GM19372 (cell line): ENCODE measurements around the gene BEST4.
A peak's percentile ranks its signal among the peaks of the same experiment; 100 is the strongest.
"Not testable (repeated sequence)": the region's sequence is repeated elsewhere in the genome, so short reads cannot be mapped to it uniquely, and the experiment has no call there.

Experiments
- ATAC-seq: cut with Tn5 transposase; IDR thresholded peaks from one replicate; pipeline ENCODE4 v1.9.1; 2021; ENCODE audit warnings: mild to moderate bottlenecking, low read depth, moderate library complexity; ENCODE audit not compliant: unreplicated experiment

BEST4 gene

DNA sequence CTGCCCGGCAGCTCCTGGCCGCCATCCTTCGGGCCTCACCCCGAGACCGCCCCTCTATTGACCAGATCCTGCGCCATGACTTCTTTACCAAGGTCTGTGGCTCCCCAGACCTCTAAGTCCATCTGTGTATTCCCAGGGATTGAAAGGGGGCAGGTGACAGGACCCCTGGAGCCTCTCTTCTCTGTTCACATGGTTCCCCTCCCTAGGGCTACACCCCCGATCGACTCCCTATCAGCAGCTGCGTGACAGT, 15.0 kb upstream of the BEST4 start:
- no peak for ATAC-seq

DNA sequence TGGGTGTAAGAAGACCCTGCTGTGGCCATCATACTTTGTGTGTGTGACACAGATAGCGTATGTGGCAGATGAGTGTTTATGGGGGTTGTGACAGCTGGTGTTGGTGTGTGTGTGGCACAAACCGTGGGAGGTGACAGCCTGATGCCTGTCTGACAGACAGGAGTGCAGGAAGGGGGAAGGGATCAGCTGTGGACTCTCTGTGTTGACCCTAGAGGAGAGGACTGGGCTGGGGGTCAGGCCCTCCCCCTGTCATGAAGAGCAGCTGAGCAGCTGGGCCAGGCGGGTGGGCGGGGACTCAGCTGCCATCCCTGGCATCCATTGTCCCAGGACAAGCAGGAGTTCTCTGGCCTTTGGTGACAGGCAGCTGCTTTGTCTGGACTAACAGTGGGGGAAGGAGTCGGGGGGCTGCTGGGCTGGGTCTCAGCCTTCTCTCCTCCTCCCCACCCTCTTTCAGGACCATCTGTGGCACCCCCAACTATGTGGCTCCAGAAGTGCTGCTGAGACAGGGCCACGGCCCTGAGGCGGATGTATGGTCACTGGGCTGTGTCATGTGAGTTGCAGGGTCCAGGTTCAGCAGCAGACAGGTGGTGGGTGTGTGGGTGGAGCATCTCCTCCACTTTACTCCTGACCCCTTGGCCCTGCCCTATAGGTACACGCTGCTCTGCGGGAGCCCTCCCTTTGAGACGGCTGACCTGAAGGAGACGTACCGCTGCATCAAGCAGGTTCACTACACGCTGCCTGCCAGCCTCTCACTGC, 14.5 kb upstream of the BEST4 start:
- no peak for ATAC-seq

DNA sequence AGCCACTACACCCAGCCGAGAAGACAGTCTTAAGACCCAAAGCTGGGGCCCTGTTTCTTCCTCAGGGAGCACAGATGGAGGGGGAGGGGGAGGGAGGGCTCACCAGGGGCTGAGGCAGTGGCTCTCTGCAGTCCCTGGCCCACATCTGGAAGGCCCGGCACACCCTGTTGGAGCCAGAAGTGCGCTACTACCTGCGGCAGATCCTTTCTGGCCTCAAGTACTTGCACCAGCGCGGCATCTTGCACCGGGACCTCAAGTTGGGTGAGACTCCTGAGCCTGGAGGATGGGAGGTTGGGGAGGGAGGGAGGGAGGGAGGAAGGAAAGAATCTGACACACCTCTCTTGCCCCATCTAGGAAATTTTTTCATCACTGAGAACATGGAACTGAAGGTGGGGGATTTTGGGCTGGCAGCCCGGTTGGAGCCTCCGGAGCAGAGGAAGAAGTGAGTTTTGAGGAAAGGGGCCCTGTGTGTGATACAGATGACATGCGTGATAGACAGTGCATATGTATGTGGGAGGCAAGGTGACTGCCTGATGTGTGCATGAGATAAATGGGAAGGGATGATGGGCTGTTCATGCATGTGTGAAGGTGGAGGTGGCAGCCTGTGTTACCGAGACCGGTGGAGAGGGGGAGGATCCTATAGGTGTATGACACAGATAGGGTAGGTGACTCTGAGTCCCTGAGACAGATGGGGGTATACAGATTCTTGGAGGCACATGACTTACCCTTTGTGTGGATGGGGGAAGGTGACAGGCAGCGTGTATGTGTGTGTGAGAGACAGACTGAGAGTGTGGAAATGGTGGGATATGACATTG, 13.7 kb upstream of the BEST4 start:
- ATAC-seq = no peak

DNA sequence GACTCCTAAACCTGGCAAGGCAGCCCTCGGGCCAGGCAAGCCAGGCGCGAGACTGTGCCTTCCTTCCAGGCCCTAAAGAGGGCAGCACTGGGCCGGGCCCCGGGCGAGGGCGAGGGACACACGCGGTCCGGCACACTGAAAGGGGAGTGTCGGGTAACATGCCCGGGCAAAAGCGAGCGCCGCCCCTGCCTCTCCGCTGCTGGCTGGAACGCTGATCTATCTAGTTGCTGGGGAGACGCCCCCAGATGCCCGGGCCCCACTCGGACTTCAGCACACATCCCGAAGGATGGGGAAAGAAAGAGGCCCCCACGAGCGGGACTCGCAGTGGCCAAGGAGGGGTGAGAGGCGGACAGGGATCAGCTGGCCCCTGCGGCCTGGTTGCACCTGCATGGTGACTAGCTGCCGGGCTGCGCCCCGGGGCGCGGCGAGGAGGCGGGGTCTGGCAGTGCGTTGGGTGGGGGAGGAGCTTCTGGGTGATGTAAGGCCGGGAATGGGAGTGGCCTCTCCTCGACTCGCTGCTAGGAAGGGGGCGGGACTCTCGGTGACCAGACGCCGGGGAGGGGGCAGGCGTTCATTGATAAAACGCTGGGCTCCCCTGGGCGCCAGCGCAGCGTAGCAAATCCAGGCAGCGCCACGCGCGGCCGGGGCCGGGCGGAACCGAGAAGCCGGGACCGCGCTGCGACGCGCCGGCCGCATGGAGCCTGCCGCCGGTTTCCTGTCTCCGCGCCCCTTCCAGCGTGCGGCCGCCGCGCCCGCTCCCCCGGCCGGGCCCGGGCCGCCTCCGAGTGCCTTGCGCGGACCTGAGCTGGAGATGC, 12.0 kb upstream of the BEST4 start, which contains the start of gene PLK3:
Gene PLK3 (plus strand): TSS at position 608 of the 815 bp plus-strand sequence. CDS start 87 bp downstream, at position 695.
- ATAC-seq = peak; percentile 87

DNA sequence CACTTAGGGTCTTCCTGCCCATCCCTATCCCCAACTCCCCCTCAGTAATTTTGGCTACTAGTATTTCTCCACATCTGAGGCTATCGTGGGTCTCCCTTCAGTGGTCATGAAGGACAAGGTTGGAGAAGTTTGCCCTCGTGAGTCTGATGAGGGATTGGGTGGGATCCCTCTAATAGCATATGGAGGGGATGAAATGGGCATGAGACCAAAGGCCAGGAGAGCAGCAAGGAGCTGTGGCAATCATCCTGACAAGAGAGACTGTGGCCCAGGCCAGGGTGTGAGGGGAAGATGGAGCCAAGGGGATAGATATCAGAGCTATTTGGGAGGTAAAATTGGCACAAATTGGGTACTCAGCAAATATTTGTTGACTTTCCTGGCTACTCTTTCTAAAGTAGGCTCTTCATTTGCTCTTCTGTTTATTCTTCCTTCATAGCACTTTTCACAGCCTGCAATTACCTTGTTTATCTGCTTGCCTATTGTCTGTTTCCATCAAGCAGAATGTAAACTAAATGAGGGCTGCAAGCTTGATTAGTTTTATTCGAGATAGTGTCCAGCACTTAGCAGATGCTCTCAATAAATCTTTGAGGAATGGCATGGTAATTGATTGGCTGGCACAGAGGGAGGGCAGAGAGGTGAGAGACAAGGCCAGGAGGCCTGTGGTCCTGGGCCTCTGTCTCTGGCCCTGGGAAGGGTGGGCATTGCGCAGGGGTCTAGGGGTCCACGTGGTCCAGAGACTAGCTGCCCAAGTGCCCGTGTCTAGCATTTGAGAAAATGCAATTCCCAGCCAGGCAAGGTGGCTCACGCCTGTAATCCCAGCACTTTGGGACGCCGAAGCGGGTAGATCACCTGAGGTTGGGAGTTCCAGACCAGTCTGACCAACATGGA, 10.8 kb upstream of the BEST4 start:
- no peak for ATAC-seq

DNA sequence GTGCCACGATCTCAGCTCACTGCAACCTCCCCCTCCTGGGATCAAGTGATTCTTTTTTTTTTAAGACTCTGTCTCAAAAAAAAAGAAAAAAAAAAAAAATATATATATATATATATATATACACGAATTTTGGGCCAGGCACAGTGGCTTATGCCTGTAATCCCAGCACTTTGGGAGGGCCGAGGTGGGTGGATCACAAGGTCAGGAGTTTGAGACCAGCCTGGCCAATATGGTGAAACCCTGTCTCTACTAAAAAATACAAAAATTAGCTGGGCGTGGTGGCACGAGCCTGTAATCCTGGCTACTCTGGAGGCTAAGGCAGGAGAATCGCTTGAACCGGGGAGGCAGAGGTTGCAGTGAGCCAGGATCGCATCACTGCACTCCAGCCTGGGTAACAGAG, 9.9 kb upstream of the BEST4 start:
- ATAC-seq = not testable (repeated sequence)

DNA sequence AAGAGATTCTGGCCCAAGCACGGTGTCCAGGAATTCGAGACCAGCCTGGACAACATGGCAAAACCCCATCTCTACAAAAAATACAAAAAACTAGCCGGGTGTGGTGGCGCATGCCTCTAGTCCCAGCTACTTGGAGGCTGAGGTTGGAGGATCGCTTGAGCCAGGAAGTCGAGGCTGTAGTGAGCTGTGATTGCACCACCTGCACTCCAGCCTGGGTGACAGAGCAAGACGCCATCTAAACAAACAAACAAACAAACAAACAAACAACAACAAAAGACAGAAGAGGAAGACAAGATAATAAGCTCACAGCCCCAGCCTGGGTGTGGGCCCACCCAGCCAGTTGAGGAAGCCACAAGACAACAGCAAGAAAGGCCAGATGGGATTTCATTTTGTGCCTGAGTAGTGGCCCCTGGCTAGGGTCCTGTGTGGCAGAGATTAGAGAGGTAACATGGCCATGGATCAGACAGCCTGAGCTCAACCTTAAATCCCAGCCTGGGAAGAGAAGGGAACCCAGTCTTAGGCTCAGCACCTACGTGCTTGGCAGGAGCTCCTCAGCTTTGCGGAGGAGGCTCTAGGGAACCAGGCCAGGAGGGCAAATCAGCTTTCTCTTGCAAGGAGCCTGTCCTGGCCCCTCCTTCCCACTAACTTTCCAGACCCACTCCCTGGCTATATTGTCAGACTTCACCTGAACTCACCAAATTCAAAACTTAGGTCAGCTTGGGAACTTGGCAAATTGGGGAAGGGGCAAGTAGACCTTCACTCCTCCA, 4.9 kb upstream of the BEST4 start:
- ATAC-seq = no peak

DNA sequence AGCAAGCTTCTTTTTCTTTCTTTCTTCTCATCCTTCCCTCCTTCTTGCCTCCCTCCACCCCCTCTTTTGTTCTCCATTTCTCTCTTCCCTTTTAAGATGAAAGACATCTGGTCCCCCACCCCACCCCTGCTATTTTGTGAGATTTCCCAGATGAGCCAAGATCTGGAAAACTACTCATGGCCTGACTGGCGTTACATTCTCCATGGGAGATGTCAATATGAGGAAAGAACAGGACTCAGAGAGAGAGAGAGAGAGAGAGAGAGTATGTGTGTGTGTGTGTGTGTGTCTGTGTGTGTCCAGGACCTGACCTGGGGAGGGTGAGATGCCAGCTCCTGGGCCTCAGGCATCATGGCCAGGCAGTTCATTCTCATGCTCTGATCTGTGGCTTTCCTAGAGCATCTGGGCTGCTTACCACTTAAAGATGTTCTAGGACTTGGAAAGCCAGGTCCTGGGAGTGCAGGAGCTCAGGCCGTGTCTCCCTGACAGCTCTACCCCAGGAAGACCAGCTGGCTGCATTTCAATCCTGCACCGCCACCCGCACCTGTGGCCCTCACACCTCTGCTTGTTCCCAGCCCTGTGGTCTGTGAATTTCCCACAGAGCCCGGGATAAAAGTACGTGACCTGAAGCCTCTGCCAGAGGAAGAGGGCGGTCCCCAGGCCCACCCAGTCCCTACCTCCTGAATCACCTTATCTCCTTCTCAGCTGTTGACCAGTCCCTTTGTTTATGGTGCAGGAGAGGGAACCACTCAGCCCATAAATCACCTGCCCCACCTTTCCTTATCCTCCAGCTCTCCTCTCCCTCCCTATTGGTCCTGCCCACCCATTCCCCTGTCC, 3.2 kb upstream of the BEST4 start:
- no peak for ATAC-seq

DNA sequence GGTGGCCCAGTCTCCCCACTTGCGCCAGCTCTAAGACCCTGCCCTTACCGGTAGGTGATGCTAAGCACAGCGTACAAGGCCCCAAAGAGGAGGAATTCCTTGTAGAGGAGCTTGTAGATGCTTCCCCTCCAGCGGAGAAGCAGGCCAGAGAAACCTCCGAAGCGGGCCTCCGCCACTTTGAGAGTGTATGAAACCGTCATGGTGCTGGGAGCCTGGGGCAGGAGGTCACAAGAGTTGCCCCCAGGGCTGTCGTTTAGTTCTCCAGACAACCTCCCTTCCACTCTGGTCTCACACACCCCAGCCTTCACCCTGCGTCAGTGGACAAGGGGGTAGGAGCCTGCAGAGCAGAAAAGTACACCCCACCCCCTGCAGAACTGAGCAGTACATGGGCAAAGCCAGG, 464 bp downstream of the BEST4 start:
- no peak for ATAC-seq

DNA sequence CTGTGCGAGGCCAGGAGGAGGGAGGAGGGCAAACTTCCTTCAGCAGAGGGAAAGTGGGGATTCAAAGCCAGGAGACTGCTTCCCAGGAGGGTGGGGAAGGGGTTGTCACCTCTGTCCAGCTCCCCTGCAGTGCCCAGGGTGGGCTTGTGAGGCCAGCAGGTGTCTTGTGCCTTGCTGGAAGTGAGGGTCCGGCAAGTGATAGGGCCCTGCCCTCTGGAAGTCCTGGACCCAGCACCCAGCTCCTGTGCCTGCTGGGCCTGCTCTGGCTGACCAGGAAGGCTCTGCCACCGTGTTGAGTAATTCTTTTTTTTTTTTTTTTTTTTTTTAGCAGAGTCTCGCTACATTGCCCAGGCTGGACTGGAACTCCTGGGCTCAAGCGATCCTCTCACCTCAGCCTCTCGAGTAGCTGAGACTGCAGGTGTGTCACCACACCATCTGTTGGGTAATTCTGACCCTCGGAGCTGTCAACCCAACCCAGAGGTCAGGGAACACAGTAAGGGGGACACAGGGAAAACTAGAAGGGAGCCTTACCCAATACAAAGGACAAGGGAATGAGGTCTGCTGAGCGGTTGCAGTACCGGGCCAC, 1.0 kb downstream of the BEST4 start:
- no peak for ATAC-seq

DNA sequence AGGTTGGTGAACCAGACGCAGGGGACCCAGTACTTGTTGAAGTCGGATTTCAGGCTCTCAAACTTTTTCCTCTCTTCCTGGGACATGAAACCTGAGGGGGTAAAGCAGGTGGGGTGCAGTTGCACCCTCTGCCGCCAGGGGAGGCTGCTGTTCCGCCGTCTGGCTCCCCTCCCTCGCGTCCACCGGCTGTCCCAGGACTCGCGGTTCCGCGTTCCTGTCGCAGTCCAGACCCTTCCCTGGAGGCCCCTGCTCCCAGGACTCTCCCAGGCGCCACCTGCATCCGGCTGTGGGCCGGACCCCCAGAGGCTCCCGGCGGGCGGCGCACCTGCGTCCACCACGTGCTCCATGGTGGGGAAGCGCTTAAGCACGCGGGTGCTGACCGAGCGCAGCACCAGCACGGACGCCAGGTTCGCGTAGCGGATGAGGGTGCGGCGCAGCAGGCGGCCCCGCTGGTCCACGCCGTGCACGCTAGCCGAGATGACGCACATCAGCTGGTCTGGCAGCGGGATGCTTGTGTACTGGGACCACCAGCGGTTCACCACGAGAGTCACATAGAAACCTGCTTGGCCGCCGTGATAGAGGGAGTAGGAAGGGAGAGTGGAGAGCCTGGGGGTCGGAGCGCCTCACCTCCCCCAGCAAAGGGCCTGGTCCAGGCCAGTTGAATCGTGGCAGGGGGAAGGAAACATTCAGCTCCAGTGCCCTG, 1.7 kb downstream of the BEST4 start:
- no peak for ATAC-seq

DNA sequence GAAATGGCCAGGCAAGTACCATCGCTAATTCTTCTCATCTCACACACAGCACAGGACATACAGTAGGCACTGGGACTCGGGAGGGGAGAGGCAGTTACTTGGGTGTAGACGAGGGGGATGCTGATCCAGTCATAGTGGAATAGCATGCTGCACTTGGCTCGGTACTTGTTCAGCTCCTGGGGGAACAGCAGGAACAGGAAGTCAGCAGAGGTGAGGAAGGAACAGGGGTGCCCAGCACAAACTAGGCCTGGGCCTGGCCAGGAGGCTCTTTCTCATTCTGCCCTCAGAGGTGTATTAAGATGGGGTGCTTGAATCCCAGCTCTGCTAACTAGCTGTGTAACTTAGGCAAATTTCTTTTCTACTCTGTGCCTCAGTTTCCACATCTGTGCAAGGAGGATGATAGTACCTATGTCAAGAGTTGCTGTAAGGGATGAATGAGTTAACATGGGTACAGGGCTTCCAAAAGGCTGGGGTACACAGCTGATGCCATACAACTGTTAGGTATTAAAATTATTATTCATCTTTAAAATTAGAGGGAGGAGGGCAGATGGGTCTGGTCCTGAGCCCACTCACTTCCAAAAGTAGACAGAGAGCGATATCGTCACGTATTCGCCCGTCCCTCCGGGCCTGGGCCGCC, 2.4 kb downstream of the BEST4 start:
- no peak for ATAC-seq

DNA sequence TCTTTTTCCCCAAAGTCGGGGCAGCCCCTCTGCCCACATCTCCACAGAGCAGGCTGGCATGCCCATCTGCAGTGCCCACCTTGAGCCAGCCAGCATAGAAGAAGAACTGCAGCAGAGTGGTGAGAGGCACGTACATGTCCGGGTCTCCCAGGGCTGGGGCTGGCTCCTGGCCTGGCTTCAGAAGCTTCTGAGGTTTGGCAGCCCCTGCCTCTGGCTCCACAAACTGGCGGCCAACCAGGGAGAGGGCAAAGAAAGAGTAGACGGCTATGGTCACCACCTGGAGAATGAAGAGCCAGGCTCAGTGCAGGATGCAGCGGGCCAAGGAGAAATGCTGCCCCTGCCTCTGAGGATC, 3.0 kb downstream of the BEST4 start:
- ATAC-seq = no peak

DNA sequence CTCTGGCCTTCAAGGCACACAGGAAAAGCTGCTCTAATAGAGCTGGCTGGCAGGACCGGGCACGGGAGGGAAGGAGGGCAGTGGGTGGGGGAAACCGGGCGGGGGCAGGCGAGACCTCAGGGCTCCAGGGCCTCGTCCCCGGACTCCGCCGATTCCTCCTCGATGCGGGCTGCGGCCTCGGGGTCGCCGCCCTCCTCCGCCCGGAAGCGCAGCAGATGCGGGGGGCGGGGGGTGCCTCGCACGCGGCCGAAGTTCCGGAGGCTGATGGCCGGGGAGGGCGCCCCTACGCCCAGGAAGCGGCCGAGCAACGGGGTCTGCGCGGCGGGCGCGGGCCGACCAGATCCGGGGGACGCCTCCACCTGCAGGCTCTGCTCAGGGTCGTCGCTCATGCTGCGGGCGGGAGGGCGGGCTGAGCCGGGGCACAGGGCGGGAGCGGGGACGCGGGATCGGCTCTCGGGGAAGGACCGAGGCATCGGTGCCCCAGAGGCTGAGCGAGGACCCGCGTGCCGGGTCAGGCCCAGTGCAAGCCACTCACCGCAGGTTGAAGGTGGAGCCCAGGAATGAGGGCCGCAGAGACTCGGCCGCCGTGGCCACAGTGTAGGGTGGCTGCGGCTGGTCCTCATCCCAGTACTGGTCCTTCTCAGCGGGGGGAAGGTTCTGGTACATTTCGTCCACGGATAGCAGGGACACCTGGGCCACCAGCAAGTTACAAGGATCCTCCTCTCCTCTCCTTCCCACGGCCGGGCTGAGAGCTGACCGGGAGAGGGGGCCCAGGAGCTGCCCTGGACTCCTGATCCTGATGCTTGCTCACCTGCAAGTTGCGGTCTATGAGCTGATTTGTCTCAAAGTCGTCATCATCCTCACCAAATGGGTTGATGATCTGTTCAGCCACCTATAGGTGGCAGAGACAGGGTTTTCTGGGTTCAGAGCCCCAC, 3.6 kb downstream of the BEST4 start:
- ATAC-seq = no peak

DNA sequence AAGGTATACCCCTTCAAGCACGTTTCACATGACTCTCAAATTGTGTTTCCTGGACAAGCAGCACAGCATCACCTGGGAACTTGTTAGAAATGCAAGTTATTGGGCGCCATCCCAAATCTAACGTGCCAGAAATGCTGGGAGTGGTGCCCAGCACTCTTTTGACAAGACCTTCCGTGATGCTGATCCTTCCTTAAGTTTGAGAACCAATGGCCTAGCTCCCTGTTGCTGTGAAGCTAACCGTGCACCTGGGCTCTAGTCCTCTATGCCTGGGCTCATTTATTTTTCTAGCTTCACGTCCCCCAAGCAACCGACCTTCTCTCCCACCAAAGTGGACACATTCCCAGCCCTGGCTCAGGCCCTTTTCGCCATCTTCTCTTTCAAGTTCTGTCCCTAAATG, 4.3 kb downstream of the BEST4 start:
- no peak for ATAC-seq

DNA sequence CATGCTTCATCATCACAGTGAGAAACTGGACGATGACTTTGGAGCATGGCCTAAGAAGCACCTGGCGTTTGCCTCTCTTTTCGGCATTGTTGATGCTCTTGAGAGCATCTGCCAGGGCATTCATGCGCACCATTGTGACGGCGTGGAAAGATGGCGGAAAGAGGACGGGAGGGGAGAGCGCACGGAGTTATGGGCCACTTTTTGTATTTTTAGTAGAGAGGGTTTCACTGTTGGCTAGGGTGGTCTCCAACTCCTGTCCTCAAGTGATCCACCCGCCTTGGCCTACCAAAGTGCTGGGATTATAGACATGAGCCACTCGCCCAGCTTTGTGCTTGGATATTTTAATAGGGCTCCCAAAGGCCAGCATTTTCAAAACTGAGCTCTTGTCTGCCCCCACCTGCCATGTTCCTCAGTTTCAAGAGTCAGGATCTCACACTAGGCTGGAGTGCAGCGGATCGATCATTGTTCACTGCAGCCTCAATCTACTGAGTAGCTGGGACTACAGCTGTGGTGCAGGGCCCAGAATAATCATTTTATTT, 7.3 kb downstream of the BEST4 start:
- ATAC-seq = no peak
